ENCODE data around the gene POC1A.
A peak's percentile ranks its signal among the peaks of the same experiment; 100 is the strongest.

The POC1A gene

DNA sequence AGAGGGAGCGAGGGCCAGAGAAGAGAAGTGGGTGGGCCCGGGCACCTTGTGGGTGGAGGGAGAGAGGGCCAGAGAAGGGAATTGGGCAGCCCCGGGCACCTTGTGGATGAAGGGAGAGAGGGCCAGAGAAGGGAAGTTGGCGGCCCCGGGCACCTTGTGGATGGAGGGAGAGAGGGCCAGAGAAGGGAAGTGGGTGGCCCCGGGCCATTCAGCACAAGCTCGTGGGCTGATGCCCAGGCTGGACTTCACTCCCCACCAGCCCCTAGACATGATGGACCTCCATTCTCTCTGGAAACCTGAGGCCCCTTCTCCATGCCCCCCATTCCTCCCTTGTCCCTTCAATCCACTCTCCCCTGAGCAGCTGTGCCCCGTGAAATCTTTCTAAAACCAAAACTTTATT is 113.6 kb downstream of the POC1A start:
- 91% methylated on average over 5 of the region's 8 CpGs for WGBS
- Histone ChIP-seq H2AK5ac (ENCODE audit: low read length, severe bottlenecking) (no peak overlapping the region), H3K36me3 (ENCODE audit: control insufficient read depth in 1 of 2, insufficient read depth in 2 of 2, low read depth in 1 of 2, low read length in 2 of 2) (no peaks in the 10 kb centered on the region), H2BK12ac (ENCODE audit: low read length in 2 of 2) (no peak overlapping the region), H2BK5ac (ENCODE audit: low read depth, low read length, poor library complexity, severe bottlenecking) (no peak overlapping the region), H3K27me3 (ENCODE audit: control insufficient read depth in 1 of 2, insufficient read depth in 1 of 2, low read length in 2 of 2) (peaks cover 0 to 8% of the 10 kb centered on the region in 2 experiments), H4K91ac (ENCODE audit: low read length) (no peak overlapping the region), H3K4ac (ENCODE audit: low read depth in 1 of 2, low read length in 2 of 2) (no peak overlapping the region), H3K4me3 (ENCODE audit: insufficient read depth in 1 of 2, low read depth in 1 of 2, low read length in 2 of 2) (no peak overlapping the region), H3K9ac (ENCODE audit: low read length) (no peak overlapping the region), H2AFZ (ENCODE audit: low read depth, low read length) (no peak overlapping the region), H3K4me2 (ENCODE audit: low read length, poor library complexity, severe bottlenecking) (no peak overlapping the region), H3K14ac (ENCODE audit: low read length in 2 of 2) (no peak overlapping the region), H3K9me3 (ENCODE audit: control insufficient read depth, low read length) (no peaks in the 10 kb centered on the region), H2BK120ac (ENCODE audit: low read depth, low read length) (no peak overlapping the region), H2BK15ac (ENCODE audit: low read depth, poor library complexity, severe bottlenecking) (no peak overlapping the region), H3K79me1 (replicated peaks; ENCODE audit: low read length, poor library complexity, severe bottlenecking) (no peaks in the 10 kb centered on the region), H3K4me1 (ENCODE audit: control insufficient read depth, insufficient read depth, low read depth, low read length) (peaks cover 20% of the 10 kb centered on the region), H3K23ac (ENCODE audit: low read length in 2 of 2) (no peak overlapping the region), H3K27ac (ENCODE audit: low read length, poor library complexity, severe bottlenecking) (no peak overlapping the region), H4K8ac (ENCODE audit: low read length) (no peak overlapping the region), H3K18ac (ENCODE audit: low read depth in 1 of 2, low read length in 2 of 2) (no peak overlapping the region)
- no peak for DNase-seq

DNA sequence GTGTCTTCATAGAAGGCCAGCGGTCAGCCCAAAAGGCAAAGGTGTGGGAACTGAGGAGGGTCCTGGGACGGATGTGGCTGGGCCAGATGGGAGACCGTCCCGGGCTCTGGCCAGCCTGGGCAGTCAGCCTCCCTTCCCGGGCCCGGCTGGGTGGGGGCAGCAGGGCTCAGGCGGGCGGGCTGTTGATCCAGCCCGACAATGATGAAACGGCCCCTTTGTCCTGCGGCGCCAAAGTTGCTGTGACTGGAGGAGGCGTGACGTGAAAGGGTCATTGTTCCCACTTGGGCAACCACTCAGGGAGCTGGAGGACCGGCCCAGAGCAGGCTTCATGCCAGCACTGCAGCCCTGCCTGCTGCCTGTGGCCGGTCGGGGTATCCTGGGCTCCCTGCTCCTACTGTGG is 114.4 kb downstream of the POC1A start:
- no peak overlapping the region for H2AFZ ChIP-seq (ENCODE audit: low read depth, low read length)
- no peak for DNase-seq
- no peak overlapping the region for H2BK5ac ChIP-seq (ENCODE audit: low read depth, low read length, poor library complexity, severe bottlenecking)
- H3K23ac ChIP-seq (ENCODE audit: low read length in 2 of 2): no peak overlapping the region
- H4K8ac ChIP-seq (ENCODE audit: low read length): no peak overlapping the region
- no peak overlapping the region for H3K14ac ChIP-seq (ENCODE audit: low read length in 2 of 2)
- H3K36me3 ChIP-seq (ENCODE audit: control insufficient read depth in 1 of 2, insufficient read depth in 2 of 2, low read depth in 1 of 2, low read length in 2 of 2): no peaks in the 10 kb centered on the region
- H3K9ac ChIP-seq (ENCODE audit: low read length): no peak overlapping the region
- no peaks in the 10 kb centered on the region for H3K9me3 ChIP-seq (ENCODE audit: control insufficient read depth, low read length)
- peaks cover 12% of the 10 kb centered on the region for H3K4me1 ChIP-seq (ENCODE audit: control insufficient read depth, insufficient read depth, low read depth, low read length)
- H3K4ac ChIP-seq (ENCODE audit: low read depth in 1 of 2, low read length in 2 of 2): no peak overlapping the region
- H2BK120ac ChIP-seq (ENCODE audit: low read depth, low read length): no peak overlapping the region
- no peak overlapping the region for H2BK12ac ChIP-seq (ENCODE audit: low read length in 2 of 2)
- H4K91ac ChIP-seq (ENCODE audit: low read length): no peak overlapping the region
- H2BK15ac ChIP-seq (ENCODE audit: low read depth, poor library complexity, severe bottlenecking): no peak overlapping the region
- no peak overlapping the region for H3K27ac ChIP-seq (ENCODE audit: low read length, poor library complexity, severe bottlenecking)
- peaks cover 0 to 8% of the 10 kb centered on the region in 2 experiments for H3K27me3 ChIP-seq (ENCODE audit: control insufficient read depth in 1 of 2, insufficient read depth in 1 of 2, low read length in 2 of 2)
- no peak overlapping the region for H3K4me2 ChIP-seq (ENCODE audit: low read length, poor library complexity, severe bottlenecking)
- no peak overlapping the region for H2AK5ac ChIP-seq (ENCODE audit: low read length, severe bottlenecking)
- 90% methylated on average over 15 of the region's 17 CpGs for WGBS
- H3K4me3 ChIP-seq (ENCODE audit: insufficient read depth in 1 of 2, low read depth in 1 of 2, low read length in 2 of 2): no peak overlapping the region
- no peaks in the 10 kb centered on the region for H3K79me1 ChIP-seq (replicated peaks; ENCODE audit: low read length, poor library complexity, severe bottlenecking)
- H3K18ac ChIP-seq (ENCODE audit: low read depth in 1 of 2, low read length in 2 of 2): no peak overlapping the region

DNA sequence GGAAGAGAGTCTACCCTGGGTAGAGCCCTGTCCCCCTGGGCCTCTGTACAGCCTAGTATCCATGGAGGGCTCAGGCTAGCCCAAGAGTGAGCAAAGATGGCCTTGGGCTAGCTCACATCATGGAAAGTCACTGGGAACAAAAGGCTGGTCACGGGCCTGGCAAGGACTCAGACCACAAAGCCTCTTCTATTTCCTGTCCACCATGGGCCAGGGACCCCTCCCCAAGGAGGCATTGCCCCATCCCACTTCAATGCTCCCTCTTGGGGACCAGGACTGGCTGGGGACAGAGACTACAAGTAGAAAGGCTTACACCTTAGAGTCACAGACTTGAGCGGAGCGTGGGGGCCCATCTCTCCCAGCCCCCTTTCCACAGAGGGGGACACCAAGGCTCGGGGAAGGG is 114.8 kb downstream of the POC1A start:
- Histone ChIP-seq H2BK12ac (ENCODE audit: low read length in 2 of 2) (no peak overlapping the region), H3K14ac (ENCODE audit: low read length in 2 of 2) (no peak overlapping the region), H4K91ac (ENCODE audit: low read length) (no peak overlapping the region), H3K36me3 (ENCODE audit: control insufficient read depth in 1 of 2, insufficient read depth in 2 of 2, low read depth in 1 of 2, low read length in 2 of 2) (no peaks in the 10 kb centered on the region), H3K23ac (ENCODE audit: low read length in 2 of 2) (no peak overlapping the region), H3K27ac (ENCODE audit: low read length, poor library complexity, severe bottlenecking) (no peak overlapping the region), H2BK15ac (ENCODE audit: low read depth, poor library complexity, severe bottlenecking) (no peak overlapping the region), H3K4me1 (ENCODE audit: control insufficient read depth, insufficient read depth, low read depth, low read length) (peaks cover 10% of the 10 kb centered on the region), H3K18ac (ENCODE audit: low read depth in 1 of 2, low read length in 2 of 2) (no peak overlapping the region), H2AK5ac (ENCODE audit: low read length, severe bottlenecking) (no peak overlapping the region), H4K8ac (ENCODE audit: low read length) (no peak overlapping the region), H3K9me3 (ENCODE audit: control insufficient read depth, low read length) (no peaks in the 10 kb centered on the region), H3K4me3 (ENCODE audit: insufficient read depth in 1 of 2, low read depth in 1 of 2, low read length in 2 of 2) (no peak overlapping the region), H2AFZ (ENCODE audit: low read depth, low read length) (no peak overlapping the region), H3K9ac (ENCODE audit: low read length) (no peak overlapping the region), H2BK5ac (ENCODE audit: low read depth, low read length, poor library complexity, severe bottlenecking) (no peak overlapping the region), H3K4me2 (ENCODE audit: low read length, poor library complexity, severe bottlenecking) (no peak overlapping the region), H3K79me1 (replicated peaks; ENCODE audit: low read length, poor library complexity, severe bottlenecking) (no peaks in the 10 kb centered on the region), H3K27me3 (ENCODE audit: control insufficient read depth in 1 of 2, insufficient read depth in 1 of 2, low read length in 2 of 2) (peaks cover 0 to 8% of the 10 kb centered on the region in 2 experiments), H2BK120ac (ENCODE audit: low read depth, low read length) (no peak overlapping the region), H3K4ac (ENCODE audit: low read depth in 1 of 2, low read length in 2 of 2) (no peak overlapping the region)
- 84% methylated on average over 4 of the region's 4 CpGs for WGBS
- DNase-seq: no peak

DNA sequence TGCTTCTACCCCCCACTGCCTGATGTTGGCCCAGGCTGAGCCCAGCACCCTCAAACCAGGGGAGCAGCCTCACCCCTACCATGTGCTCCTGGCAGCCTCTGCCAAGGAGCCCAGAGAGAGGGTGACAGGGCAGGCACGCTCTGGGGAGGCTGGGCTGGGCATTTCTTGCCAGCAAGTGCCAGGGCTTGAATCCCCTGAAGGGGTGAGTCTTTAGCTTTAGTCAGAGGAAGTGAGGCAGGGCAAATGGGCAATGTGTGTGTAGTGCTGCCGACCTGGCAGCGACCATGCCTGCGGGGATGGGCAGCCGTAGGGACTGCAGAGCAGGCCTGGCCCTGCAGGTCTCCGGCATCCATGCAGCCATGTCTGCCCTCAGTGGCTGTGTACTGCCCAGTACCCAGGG is 116.0 kb downstream of the POC1A start:
- H2BK15ac ChIP-seq (ENCODE audit: low read depth, poor library complexity, severe bottlenecking): no peak overlapping the region
- no peak overlapping the region for H2BK12ac ChIP-seq (ENCODE audit: low read length in 2 of 2)
- WGBS: 96% methylated on average over 6 of the region's 6 CpGs
- no peak for DNase-seq
- no peak overlapping the region for H2BK5ac ChIP-seq (ENCODE audit: low read depth, low read length, poor library complexity, severe bottlenecking)
- H3K79me1 ChIP-seq (replicated peaks; ENCODE audit: low read length, poor library complexity, severe bottlenecking): no peaks in the 10 kb centered on the region
- H3K23ac ChIP-seq (ENCODE audit: low read length in 2 of 2): no peak overlapping the region
- H2AFZ ChIP-seq (ENCODE audit: low read depth, low read length): no peak overlapping the region
- H3K4me1 ChIP-seq (ENCODE audit: control insufficient read depth, insufficient read depth, low read depth, low read length): peaks cover 2% of the 10 kb centered on the region
- no peak overlapping the region for H3K14ac ChIP-seq (ENCODE audit: low read length in 2 of 2)
- H3K4me3 ChIP-seq (ENCODE audit: insufficient read depth in 1 of 2, low read depth in 1 of 2, low read length in 2 of 2): no peak overlapping the region
- H3K18ac ChIP-seq (ENCODE audit: low read depth in 1 of 2, low read length in 2 of 2): no peak overlapping the region
- H3K9me3 ChIP-seq (ENCODE audit: control insufficient read depth, low read length): no peaks in the 10 kb centered on the region
- H3K4ac ChIP-seq (ENCODE audit: low read depth in 1 of 2, low read length in 2 of 2): no peak overlapping the region
- H3K27ac ChIP-seq (ENCODE audit: low read length, poor library complexity, severe bottlenecking): no peak overlapping the region
- H3K36me3 ChIP-seq (ENCODE audit: control insufficient read depth in 1 of 2, insufficient read depth in 2 of 2, low read depth in 1 of 2, low read length in 2 of 2): no peaks in the 10 kb centered on the region
- H4K91ac ChIP-seq (ENCODE audit: low read length): peak overlapping the region; percentile 52
- H2BK120ac ChIP-seq (ENCODE audit: low read depth, low read length): no peak overlapping the region
- no peak overlapping the region for H2AK5ac ChIP-seq (ENCODE audit: low read length, severe bottlenecking)
- no peak overlapping the region for H4K8ac ChIP-seq (ENCODE audit: low read length)
- peaks cover 0 to 11% of the 10 kb centered on the region in 2 experiments for H3K27me3 ChIP-seq (ENCODE audit: control insufficient read depth in 1 of 2, insufficient read depth in 1 of 2, low read length in 2 of 2)
- H3K9ac ChIP-seq (ENCODE audit: low read length): no peak overlapping the region
- H3K4me2 ChIP-seq (ENCODE audit: low read length, poor library complexity, severe bottlenecking): no peak overlapping the region

Data from mesenchymal stem cell (in vitro differentiated cells and primary cell).